Mesendoderm (in vitro differentiated cells): ENCODE data around the gene PTGES2. TPM values are rescaled to one million over a fixed set of nuclear protein-coding genes. Genes with fewer than 3 reads are reported as not detected.

Experiments
- DNase-seq: peaks from one replicate; pipeline ENCODE4 v3.0.0; 2013
- H2AK5ac ChIP-seq: 2 replicates; pipeline ENCODE4 v1.6.1; 2013; ENCODE audit warnings: low read length, inconsistent platforms
- H2BK120ac ChIP-seq: 2 replicates; pipeline ENCODE4 v1.6.1; 2013; ENCODE audit warnings: low read depth, mild to moderate bottlenecking, low read length, moderate library complexity, mixed read lengths
- H2BK15ac ChIP-seq: replicated peaks from 2 replicates; pipeline ENCODE4 v1.6.1; 2013; ENCODE audit warnings: low read depth, mild to moderate bottlenecking, moderate library complexity
- H2BK5ac ChIP-seq: 2 replicates; pipeline ENCODE4 v1.6.1; 2013; ENCODE audit warnings: low read length, inconsistent platforms
- H3K18ac ChIP-seq: 2 replicates; pipeline ENCODE4 v1.6.1; 2013; ENCODE audit warnings: mild to moderate bottlenecking, low read length, mixed read lengths
- H3K23ac ChIP-seq: one replicate; pipeline ENCODE4 v1.6.1; 2013; ENCODE audit warnings: low read length
- H3K27ac ChIP-seq: 2 replicates; pipeline ENCODE4 v1.5.1; 2013; ENCODE audit warnings: low read depth, mild to moderate bottlenecking, inconsistent platforms, low read length, moderate library complexity
- H3K27me3 ChIP-seq: 2 replicates; pipeline ENCODE4 v1.6.1; 2013; ENCODE audit warnings: low read length, control low read depth, mild to moderate bottlenecking, inconsistent platforms; ENCODE audit not compliant: insufficient read depth, poor library complexity
- H3K36me3 ChIP-seq: 2 replicates; pipeline ENCODE4 v1.6.1; 2013; ENCODE audit warnings: low read length, inconsistent platforms; ENCODE audit not compliant: control insufficient read depth, insufficient read depth
- H3K4ac ChIP-seq: one replicate; pipeline ENCODE4 v1.6.1; 2013; ENCODE audit warnings: low read depth, mild to moderate bottlenecking, low read length, moderate library complexity
- H3K4me1 ChIP-seq: 2 replicates; pipeline ENCODE4 v1.6.1; 2013; ENCODE audit warnings: low read depth, low read length, inconsistent platforms; ENCODE audit not compliant: control insufficient read depth
- H3K4me2 ChIP-seq: 2 replicates; pipeline ENCODE4 v1.6.1; 2013; ENCODE audit warnings: low read length
- H3K4me3 ChIP-seq: 2 replicates; pipeline ENCODE4 v1.5.1; 2013; ENCODE audit warnings: mild to moderate bottlenecking, low read length
- H3K56ac ChIP-seq: one replicate; pipeline ENCODE4 v1.6.1; 2013; ENCODE audit warnings: low read length
- H3K79me1 ChIP-seq: 2 replicates; pipeline ENCODE4 v1.6.1; 2013; ENCODE audit warnings: low read length, inconsistent platforms
- H3K79me2 ChIP-seq: 2 replicates; pipeline ENCODE4 v1.6.1; 2013; ENCODE audit warnings: mild to moderate bottlenecking, low read length; ENCODE audit not compliant: control insufficient read depth, insufficient read depth
- H3K9ac ChIP-seq: 2 replicates; pipeline ENCODE4 v1.6.1; 2013; ENCODE audit warnings: low read length, inconsistent platforms
- H4K5ac ChIP-seq: one replicate; pipeline ENCODE4 v1.6.1; 2013; ENCODE audit warnings: low read length
- H4K8ac ChIP-seq: one replicate; pipeline ENCODE4 v1.6.1; 2013; ENCODE audit warnings: low read depth, mild to moderate bottlenecking, control low read depth, low read length, moderate library complexity
- WGBS: extraction: QIAGEN DNeasy Blood & Tissue Kit; methylation state at CpG from one replicate; pipeline ENCODE4 v1.1.7; 2013; ENCODE audit warnings: low lambda C conversion rate, missing lambda C conversion rate; ENCODE audit not compliant: insufficient coverage; ENCODE audit errors: extremely low coverage; 5-methylcytosine and 5-hydroxymethylcytosine counted together
- polyA plus RNA-seq, 2 experiments: library from polyadenylated mRNA; stranded (reverse); fragments of 200-250 nt; gene quantifications; one replicate each; pipeline ENCODE4 v1.2.3, GENCODE V29; 2013

PTGES2 gene
- 52.1 TPM for polyA plus RNA-seq (2013, experiment 1 of 2)
- 53.5 TPM for polyA plus RNA-seq (2013, experiment 2 of 2)

DNA sequence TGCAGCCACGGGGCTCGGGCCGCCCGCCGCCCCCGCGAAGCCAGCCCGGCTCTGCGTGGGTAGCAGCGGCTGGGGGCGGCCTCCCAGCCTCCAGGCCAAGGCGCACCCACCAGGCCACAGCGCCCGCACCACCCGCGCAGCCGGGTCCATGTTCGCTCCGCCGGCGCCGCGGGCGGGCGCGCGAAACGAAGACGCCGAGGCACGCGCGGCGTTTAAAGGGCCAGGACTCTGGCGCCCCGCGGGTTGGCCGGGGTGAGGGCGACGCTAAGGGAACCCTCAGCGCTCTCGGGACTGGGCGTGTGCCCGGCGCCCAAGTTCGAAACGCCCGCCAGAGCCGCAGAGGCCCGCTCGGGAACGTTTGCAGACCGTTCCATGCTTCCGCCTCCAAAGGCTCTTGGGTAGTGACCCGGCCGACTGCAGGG is at the start of gene PTGES2:
PTGES2 (minus strand) TSS at position 162 of the 422 bp plus-strand sequence; CDS start at position 150, 12 bp downstream.
- H3K56ac ChIP-seq = peak within 1 kb of the TSS; percentile 98
- no peak within 1 kb of the TSS for H2AK5ac ChIP-seq
- peak within 1 kb of the TSS; percentile 97 for H4K8ac ChIP-seq
- H2BK15ac ChIP-seq = no peak within 1 kb of the TSS
- peaks cover 10% of the 10 kb centered on the region for H3K79me1 ChIP-seq
- H3K4me1 ChIP-seq = no peaks in the 10 kb centered on the region
- WGBS = no CpG with 5 or more reads among the region's 56 CpGs
- H4K5ac ChIP-seq = no peak within 1 kb of the TSS
- DNase-seq = peak; percentile 87
- H3K79me2 ChIP-seq = peaks cover 16% of the 10 kb centered on the region
- H3K27ac ChIP-seq = peak within 1 kb of the TSS; percentile 95
- H3K9ac ChIP-seq = peak within 1 kb of the TSS; percentile 96
- H3K18ac ChIP-seq = peak within 1 kb of the TSS; percentile 89
- peak within 1 kb of the TSS; percentile 80 for H3K23ac ChIP-seq
- H3K4me3 ChIP-seq = peak within 1 kb of the TSS; percentile 95
- peak within 1 kb of the TSS; percentile 16 for H2BK120ac ChIP-seq
- H3K27me3 ChIP-seq = no peaks in the 10 kb centered on the region
- H2BK5ac ChIP-seq = peak within 1 kb of the TSS; percentile 70
- no peaks in the 10 kb centered on the region for H3K36me3 ChIP-seq
- peak within 1 kb of the TSS; percentile 96 for H3K4ac ChIP-seq
- peak within 1 kb of the TSS; percentile 98 for H3K4me2 ChIP-seq

DNA sequence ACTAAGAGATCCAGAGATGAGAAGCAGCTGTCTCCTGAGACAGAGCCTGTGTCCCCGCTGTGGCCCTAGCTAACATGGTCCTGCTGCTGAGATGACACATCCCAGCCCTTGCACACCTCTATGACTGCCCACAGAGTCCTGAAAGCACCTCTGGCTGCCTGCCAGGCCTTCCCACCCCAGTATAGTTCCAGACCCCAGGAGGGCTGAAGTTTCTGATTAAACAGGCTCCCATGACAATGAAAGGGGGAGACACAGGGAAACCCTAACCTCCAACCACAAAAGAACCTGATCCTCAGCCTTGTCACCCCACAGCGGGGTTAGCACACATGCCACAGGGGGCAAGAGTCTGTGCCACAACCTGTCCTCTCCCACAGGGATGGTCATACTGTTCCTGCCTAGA is 48.2 kb upstream of the PTGES2 start:
- Histone ChIP-seq H4K8ac (no peak overlapping the region), H3K27me3 (no peaks in the 10 kb centered on the region), H3K79me2 (no peaks in the 10 kb centered on the region), H2BK15ac (no peak overlapping the region), H3K27ac (no peak overlapping the region), H3K9ac (no peak overlapping the region), H3K18ac (no peak overlapping the region), H2BK5ac (no peak overlapping the region), H3K4me3 (no peak overlapping the region), H2AK5ac (no peak overlapping the region), H3K4me1 (no peaks in the 10 kb centered on the region), H4K5ac (no peak overlapping the region), H3K23ac (no peak overlapping the region), H3K4ac (no peak overlapping the region), H3K36me3 (peaks cover 19% of the 10 kb centered on the region), H3K56ac (no peak overlapping the region), H3K4me2 (no peak overlapping the region), H2BK120ac (no peak overlapping the region), H3K79me1 (no peaks in the 10 kb centered on the region)
- no peak for DNase-seq
- WGBS = no CpG with 5 or more reads among the region's 2 CpGs

DNA sequence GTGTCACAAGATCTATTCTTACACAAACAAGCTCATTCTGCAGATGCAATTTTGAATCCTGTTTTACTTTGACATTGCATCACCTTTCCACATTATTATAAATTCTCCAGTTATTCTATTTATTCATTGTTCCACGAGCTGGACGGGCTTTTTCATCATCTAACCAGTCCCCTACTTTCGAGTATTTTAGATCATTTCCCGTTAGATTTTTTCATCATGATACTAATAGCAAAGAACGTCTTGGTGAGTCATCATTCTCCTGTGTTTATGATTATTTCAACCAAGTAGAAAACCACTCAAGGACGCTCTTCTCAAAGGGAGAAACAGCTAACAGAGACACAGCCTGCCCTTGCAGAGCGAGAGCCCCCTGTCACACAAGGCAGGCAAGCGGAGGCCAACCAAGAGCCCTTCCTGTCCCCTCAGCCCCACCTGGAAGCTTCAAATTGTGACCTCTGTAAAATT is 47.6 kb upstream of the PTGES2 start:
- H3K4me2 ChIP-seq = no peak overlapping the region
- no peak overlapping the region for H2AK5ac ChIP-seq
- H2BK5ac ChIP-seq = no peak overlapping the region
- H2BK15ac ChIP-seq = no peak overlapping the region
- no peaks in the 10 kb centered on the region for H3K79me2 ChIP-seq
- H3K4me3 ChIP-seq = no peak overlapping the region
- no peak overlapping the region for H2BK120ac ChIP-seq
- H3K9ac ChIP-seq = no peak overlapping the region
- H3K27me3 ChIP-seq = no peaks in the 10 kb centered on the region
- no peak overlapping the region for H3K18ac ChIP-seq
- no peak overlapping the region for H3K27ac ChIP-seq
- H3K56ac ChIP-seq = no peak overlapping the region
- no peak overlapping the region for H4K8ac ChIP-seq
- WGBS = no CpG with 5 or more reads among the region's 8 CpGs
- peaks cover 18% of the 10 kb centered on the region for H3K36me3 ChIP-seq
- H4K5ac ChIP-seq = no peak overlapping the region
- H3K79me1 ChIP-seq = no peaks in the 10 kb centered on the region
- H3K23ac ChIP-seq = no peak overlapping the region
- no peak for DNase-seq
- no peaks in the 10 kb centered on the region for H3K4me1 ChIP-seq
- H3K4ac ChIP-seq = no peak overlapping the region

DNA sequence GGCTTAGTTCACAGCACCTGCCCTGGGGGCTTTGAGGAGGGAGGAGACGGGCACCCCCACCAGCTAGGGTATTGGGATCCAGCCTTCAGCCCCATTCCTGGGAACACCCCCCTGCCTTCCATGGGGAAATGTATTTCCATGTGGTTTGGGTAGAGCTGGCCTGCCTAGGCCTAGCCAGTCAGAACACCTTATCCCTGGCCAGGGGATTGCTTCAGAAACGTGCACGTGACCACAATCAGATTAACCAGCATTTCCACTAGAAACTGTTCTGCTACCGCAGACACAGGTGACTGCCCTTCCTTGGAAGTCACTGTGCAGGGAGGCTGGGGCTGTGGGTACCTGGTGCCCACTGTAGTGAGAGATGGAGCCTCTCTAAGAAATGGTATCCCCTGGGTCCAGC is 46.5 kb upstream of the PTGES2 start:
- Histone ChIP-seq H4K5ac (no peak overlapping the region), H3K23ac (no peak overlapping the region), H3K18ac (no peak overlapping the region), H3K79me2 (no peaks in the 10 kb centered on the region), H3K4me3 (no peak overlapping the region), H2BK120ac (no peak overlapping the region), H2AK5ac (no peak overlapping the region), H4K8ac (no peak overlapping the region), H3K27me3 (no peaks in the 10 kb centered on the region), H3K4me1 (no peaks in the 10 kb centered on the region), H2BK15ac (no peak overlapping the region), H2BK5ac (no peak overlapping the region), H3K56ac (no peak overlapping the region), H3K9ac (no peak overlapping the region), H3K27ac (no peak overlapping the region), H3K4ac (no peak overlapping the region), H3K36me3 (peaks cover 23% of the 10 kb centered on the region), H3K4me2 (no peak overlapping the region), H3K79me1 (no peaks in the 10 kb centered on the region)
- no peak for DNase-seq
- WGBS = no CpG with 5 or more reads among the region's 4 CpGs

DNA sequence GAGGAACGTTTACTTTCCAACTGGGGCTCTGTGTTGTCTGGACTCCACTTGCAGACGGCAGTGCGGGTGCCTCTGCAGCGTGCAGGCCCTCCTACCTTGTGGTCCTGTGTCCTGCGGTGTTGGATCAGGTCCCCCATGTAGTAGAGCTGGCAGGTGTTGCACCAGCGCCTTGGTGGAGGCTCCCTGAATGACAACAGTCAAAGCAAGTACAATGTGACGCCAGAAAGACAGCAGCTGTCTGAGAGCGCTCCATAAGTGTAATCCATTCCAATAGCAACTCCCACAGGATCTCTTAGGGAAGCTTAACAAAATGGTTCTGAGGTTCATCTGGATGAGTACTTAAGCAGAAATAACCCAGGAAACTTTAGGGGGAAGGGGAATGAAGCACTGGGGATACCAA is 42.4 kb upstream of the PTGES2 start:
- Histone ChIP-seq H3K27ac (no peak overlapping the region), H3K36me3 (peaks cover 17% of the 10 kb centered on the region)
- WGBS = no CpG with 5 or more reads among the region's 8 CpGs

GRCh38 chr9:128169492-128169891 is 42.0 kb upstream of the PTGES2 start:
- DNase-seq = no peak
- Histone ChIP-seq H3K23ac (no peak overlapping the region), H3K27me3 (no peaks in the 10 kb centered on the region), H3K36me3 (peaks cover 18% of the 10 kb centered on the region), H2BK15ac (no peak overlapping the region), H3K27ac (no peak overlapping the region), H2BK5ac (no peak overlapping the region), H3K4me3 (no peak overlapping the region), H2BK120ac (no peak overlapping the region), H4K8ac (no peak overlapping the region), H3K9ac (no peak overlapping the region), H3K56ac (no peak overlapping the region), H3K4me1 (no peaks in the 10 kb centered on the region), H4K5ac (no peak overlapping the region), H3K18ac (no peak overlapping the region), H3K4me2 (no peak overlapping the region), H3K79me2 (no peaks in the 10 kb centered on the region), H2AK5ac (no peak overlapping the region), H3K4ac (no peak overlapping the region), H3K79me1 (no peaks in the 10 kb centered on the region)
- no CpG with 5 or more reads among the region's 8 CpGs for WGBS

More for the DNA sequence above, 42.4 kb upstream of the PTGES2 start:
- Histone ChIP-seq H2BK5ac (no peak overlapping the region), H3K56ac (no peak overlapping the region), H3K79me2 (no peaks in the 10 kb centered on the region), H2BK120ac (no peak overlapping the region), H2BK15ac (no peak overlapping the region), H3K4ac (no peak overlapping the region), H3K4me3 (no peak overlapping the region), H4K5ac (no peak overlapping the region), H3K4me1 (no peaks in the 10 kb centered on the region), H2AK5ac (no peak overlapping the region), H3K23ac (no peak overlapping the region), H3K9ac (no peak overlapping the region), H3K4me2 (no peak overlapping the region), H3K27me3 (no peaks in the 10 kb centered on the region), H3K18ac (no peak overlapping the region), H3K79me1 (no peaks in the 10 kb centered on the region), H4K8ac (no peak overlapping the region)
- no peak for DNase-seq
